GM18508 (cell line): ENCODE data around the gene IL17RA.

ENCODE experiments used
- ATAC-seq: cut with Tn5 transposase; IDR thresholded peaks from one replicate; pipeline ENCODE4 v1.9.1; 2021; ENCODE audit warnings: moderate number of reproducible peaks; ENCODE audit not compliant: insufficient read depth, unreplicated experiment

Gene IL17RA

DNA sequence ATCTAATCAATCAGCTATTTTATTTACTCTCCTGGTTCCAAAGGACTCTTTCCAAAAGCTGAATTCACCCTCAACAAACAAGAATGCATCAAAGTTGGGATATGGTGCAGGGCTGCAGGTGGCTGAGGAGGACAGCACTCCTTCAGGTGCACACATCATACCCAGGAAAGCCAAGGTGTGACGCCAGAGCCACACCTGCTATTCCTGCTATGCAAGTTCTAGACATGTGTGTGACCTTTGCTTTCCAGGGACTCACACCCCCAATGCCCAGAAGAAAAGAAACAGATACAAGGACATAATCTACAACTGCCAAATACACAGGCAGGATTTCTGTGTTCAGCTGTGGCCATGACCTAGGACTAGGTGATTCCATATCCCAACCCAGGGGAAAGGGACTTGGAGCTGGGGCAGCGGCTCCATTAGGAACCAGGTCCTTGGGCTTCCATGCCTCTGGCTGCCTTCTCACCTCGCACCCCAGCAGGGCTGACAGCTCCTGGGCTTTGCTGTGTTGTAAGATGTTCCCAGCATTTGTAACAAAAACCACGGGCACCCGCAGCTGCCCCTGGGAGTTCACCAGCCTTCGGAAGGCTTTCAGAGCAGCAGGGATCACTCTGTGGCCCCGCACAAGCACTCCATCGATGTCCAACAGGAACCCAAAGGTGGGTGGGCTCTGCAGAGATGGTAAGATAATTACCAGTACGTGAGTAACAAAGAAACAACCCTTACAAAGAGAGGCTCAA is 64.4 kb downstream of the IL17RA start:
- no peak for ATAC-seq

DNA sequence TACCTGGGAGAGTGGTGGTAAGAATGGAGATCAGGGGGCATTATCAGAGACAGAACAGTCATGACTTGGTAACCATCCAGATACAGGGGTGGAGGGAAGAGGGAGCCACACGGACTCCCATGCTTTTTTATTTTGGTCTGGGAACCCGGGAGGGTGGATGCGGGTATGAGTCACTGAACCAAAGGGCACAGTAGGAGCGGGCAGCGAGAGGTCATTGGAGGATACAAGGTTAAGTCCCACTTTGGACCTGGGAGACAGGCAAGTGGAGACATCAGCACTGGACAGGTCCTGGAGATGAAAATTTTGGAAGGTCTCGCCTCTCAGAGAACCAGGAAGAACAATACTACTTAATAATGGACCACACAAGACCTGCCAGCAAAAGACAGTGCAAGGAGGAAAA is 67.5 kb downstream of the IL17RA start:
- ATAC-seq = no peak

DNA sequence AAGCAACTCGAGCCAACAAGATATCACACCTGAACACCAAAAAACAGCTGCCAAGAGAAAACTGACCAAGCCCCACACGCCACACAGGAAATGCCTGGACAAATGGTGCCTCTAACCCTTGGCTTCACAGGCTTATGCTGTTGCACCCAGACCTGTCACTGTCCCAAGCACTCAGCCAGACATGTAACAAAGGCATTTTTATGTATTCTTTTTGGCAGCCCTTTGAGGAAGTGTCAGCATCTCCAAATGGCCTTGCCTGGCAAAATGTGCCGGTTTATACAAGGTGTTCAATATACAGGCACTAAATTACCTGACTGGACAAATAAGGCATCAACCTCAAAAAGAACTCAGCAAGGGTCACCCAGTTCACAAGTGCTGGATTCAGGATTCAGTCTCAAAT is 68.2 kb downstream of the IL17RA start:
- no peak for ATAC-seq

DNA sequence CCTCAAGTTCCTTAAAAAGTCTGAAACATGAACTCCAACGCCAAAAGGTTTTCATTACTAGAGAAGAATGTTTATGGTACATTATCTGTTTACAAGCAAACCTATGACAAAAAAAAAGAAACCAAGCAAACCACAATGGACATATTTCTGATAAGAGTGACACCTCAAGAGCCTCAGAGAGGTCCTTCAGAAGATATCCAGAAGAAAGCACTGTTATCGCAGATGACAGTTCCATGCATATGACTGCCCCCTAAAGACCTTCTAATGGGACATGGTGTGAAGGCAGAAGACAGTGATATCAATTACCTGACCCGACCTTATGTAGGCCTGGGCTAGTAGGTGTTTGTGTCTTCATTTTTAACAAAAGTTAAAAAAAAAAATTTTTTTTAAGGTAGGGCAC is 71.1 kb downstream of the IL17RA start:
- no peak for ATAC-seq

DNA sequence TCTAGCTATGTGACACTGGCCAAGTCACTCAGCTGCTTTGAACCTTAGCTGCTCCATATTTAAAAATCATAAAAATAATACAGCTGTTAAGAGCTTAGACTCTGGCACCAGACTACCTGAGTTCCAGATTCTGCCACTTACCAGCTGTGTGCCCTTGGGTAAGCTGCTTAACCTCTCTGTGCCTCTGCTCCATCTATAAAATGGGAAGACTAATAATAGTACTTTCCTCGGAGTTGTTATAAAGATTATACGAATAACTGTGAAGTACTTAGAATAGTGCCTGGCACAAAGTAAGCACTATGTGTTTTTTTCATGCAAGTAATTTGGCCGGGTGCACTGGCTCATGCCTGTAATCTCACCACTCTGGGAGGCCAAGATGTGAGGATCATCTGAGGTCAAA is 72.9 kb downstream of the IL17RA start:
- ATAC-seq = no peak

DNA sequence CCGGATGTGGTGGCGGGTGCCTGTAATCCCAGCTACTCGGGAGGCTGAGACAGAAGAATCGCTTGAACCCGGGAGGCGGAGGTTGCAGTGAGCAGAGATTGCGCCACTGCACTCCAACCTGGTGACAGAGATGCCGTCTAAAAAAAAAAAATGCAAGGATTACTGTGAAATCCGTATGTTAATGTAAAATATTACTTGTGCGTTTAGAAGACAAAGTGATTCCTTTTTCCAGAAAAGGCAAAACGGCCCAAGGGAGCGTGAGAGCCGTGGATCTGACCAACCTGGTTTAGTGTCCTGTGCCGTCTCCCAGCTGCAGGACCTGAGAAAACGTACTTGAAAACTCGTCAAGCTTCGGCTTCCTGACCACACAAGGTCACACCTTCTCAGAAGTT is 73.4 kb downstream of the IL17RA start:
- ATAC-seq = no peak

DNA sequence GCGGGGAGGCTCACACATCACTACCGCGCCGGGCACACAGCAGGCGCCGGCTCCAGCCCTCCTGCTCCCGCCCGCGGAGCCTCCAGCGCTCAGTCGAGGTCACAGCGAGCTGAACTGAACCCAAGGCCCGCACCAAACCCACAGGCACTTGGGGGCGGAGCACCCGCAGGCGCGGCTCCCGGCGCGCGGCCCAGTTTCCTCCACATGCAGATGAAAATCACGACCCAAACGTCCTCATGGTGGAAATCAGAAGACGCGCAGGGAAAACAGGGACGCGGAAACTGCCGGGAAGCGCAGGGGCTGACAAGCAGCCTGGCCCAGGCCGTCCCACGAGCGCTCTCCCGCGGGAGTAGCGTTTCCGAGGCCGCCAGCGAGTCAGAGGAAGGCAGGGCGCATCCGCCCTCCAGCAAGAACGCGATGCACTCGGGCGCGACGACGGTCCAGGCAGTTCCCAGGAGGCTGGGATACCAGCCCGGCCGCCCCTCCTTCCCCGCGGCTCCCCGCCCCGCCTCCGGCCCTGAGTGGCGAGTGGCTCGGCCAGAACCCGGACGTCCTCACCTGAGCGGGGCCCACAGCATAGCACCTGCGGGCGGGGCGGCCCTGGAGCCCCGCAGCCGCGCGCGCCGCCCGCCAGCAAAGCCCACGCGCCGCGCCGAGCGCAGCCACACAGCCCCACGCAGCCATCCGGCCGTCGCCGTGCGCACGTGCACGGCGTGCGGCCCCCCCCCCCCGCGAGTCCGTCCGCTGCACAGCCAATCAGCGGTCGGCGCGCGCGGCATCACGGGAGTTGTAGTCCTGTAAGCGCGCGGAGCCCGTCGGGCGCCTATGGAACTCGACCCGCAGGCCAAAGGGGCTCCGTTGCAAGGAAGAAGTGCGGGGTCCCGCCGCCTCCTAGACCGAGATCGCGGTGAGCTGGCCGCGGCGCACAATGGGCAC is 74.0 kb downstream of the IL17RA start, which contains the start of gene HDHD5:
Gene HDHD5, minus strand, starts transcription at position 710 of the 936 bp plus-strand sequence. Its CDS starts 26 bp downstream, at position 684.
- no peak for ATAC-seq

DNA sequence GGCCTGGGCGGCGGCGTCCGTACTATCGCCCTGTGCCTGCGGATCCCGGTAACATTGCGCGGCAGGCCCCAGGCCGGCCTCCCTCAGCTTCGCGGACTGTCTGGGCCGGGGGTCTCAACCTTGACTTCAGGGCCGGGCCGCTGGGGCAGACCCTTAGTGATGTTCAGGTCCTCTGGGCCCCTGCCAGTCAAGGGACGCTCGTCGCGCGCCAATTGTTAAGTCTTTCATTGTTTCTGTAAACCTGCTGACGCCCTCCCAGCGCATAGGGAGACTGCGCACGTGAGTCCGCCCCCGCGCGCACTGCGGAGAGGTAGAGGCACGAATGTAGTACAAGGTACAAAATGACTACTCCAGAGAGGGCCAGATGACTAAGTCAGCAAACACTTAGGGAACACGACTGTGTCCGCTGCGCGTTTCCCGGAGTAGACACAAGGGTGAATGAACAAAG is 74.7 kb downstream of the IL17RA start:
- ATAC-seq = no peak

DNA sequence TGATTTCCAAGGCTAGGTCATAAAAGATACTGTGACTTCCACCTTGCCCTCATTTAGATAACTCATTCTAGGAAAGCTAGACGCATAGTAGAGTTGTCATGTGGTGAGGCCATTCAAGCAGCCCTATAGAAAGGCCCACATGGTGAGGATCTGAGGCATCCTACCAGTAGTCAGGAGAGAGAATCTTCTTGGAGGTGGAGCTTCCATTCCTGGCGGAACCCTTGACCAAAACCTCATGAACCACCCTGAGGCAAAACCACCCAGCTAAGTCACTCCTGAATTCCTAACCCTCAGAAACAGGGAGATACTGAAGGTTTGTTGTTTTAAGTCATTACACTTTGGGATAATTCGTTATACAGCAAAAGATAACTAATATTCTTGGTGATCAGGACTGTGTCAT is 77.2 kb downstream of the IL17RA start:
- no peak for ATAC-seq

DNA sequence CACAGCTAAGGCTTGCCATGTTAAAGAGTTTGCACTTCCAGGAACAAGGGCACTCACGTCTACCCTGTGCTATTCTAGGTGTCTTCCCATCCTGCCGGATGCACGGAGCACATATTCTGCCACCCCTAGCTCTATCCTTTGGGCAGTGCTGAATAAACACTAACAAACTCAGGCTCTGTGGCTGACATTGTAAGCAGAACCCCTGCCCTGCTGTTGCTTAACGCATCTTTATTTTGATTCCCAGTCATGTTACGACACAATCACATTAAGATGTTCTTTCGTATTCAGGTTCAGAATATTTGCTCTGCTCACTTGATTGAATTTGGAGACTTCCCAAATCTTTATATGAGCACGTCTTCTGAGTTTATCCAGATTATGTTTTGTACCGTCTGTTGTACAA is 77.9 kb downstream of the IL17RA start:
- ATAC-seq = no peak

DNA sequence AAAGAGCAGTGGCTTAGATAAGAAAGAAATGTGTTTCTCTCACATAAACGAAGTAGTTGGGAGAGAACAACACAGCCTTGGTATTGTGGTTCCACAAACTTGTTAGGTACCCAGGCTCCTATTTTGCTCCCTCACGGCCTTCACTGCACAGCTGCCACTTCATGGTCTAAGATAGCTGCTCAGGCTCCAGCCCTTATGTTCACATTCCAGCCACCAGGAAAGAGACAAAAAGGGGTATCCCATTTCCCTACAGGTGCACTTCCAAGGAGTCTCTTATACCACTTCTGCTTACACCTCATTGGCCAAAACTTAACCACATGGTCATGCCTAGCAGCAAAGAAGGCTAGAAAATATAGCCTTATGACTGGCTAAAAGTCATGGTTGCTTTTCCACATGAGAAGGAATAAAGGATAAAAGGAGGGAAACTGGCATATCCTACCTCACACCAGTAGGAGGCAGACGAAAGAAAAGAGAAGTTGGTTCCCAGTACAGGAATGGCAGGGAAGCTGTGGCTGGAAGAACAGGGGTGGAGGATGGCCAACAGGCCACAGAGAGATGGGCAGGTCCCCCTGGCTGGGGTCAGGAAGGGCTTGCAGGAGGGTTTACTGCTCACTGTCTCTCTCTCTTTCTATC is 79.7 kb downstream of the IL17RA start:
- no peak for ATAC-seq
